AG09319 (cell line): ENCODE measurements around the gene KLHDC9.
A peak's percentile ranks its signal among the peaks of the same experiment; 100 is the strongest.

ENCODE experiments used
- DNase-seq: peaks from one replicate; pipeline ENCODE4 v3.0.0-alpha.2; 2010; ENCODE audit warnings: low read depth; ENCODE audit errors: extremely low read depth
- CTCF ChIP-seq: IDR thresholded peaks from 2 replicates; pipeline ENCODE4 v1.5.1; 2011; ENCODE audit warnings: low read depth, mild to moderate bottlenecking, inconsistent platforms, low read length, moderate library complexity

The KLHDC9 gene

GRCh38 chr1:161080441-161081405, 17.4 kb upstream of the KLHDC9 start:
- DNase-seq = no peak
- TF ChIP-seq CTCF = no peak

GRCh38 chr1:161081519-161081918, 16.6 kb upstream of the KLHDC9 start:
- no peak for TF ChIP-seq CTCF
- no peak for DNase-seq

GRCh38 chr1:161082483-161082882, 15.7 kb upstream of the KLHDC9 start:
- no peak for DNase-seq
- TF ChIP-seq CTCF = no peak

- no peak for TF ChIP-seq CTCF
- DNase-seq = peak; percentile 49
Observed at GRCh38 chr1:161082996-161083747, 15.0 kb upstream of the KLHDC9 start.

GRCh38 chr1:161083748-161084596, 14.2 kb upstream of the KLHDC9 start:
- DNase-seq = no peak
- no peak for TF ChIP-seq CTCF

- DNase-seq = no peak
- no peak for TF ChIP-seq CTCF
Observed at GRCh38 chr1:161084597-161084988, 13.6 kb upstream of the KLHDC9 start.
